Prostate gland (tissue), 2 donors: ENCODE measurements around the gene PTX4. TPM values are rescaled to one million over a fixed set of nuclear protein-coding genes. Genes with fewer than 3 reads are reported as not detected.

Experiments
- DNase-seq: peaks from one replicate; pipeline ENCODE4 v3.0.0-alpha.2; 2019; ENCODE audit warnings: low spot score
- H3K27ac ChIP-seq, 2 donors: fragments of 200-600 bp; sonication (generic); 2 replicates each; pipeline ENCODE4 v1.5.1; 2017 to 2019
- H3K27me3 ChIP-seq: fragments of 200-600 bp; sonication (generic); replicated peaks from 2 replicates; pipeline ENCODE4 v1.5.1; 2019; ENCODE audit not compliant: insufficient read depth
- H3K36me3 ChIP-seq, 2 donors: fragments of 200-600 bp; sonication (generic); 1 replicate in 1 of 2; 2 replicates in 1 of 2; pipeline versions ENCODE4 v1.5.1 to v1.8.1; 2017 to 2019
- H3K4me1 ChIP-seq: fragments of 200-600 bp; sonication (generic); replicated peaks from 2 replicates; pipeline ENCODE4 v1.5.1; 2019
- H3K4me3 ChIP-seq, 2 donors: fragments of 200-600 bp; sonication (generic); 2 replicates each; pipeline ENCODE4 v1.5.1; 2017 to 2019
- H3K9me3 ChIP-seq: fragments of 200-600 bp; sonication (generic); 2 replicates; pipeline ENCODE4 v1.5.1; 2017
- POLR2A ChIP-seq: fragments of 450-650 bp; IDR thresholded peaks from one replicate; pipeline ENCODE4 v1.6.1; 2016; ENCODE audit warnings: antibody characterized with exemption, mild to moderate bottlenecking
- POLR2AphosphoS5 ChIP-seq: sonication (generic); formaldehyde crosslinking; IDR thresholded peaks from one replicate; pipeline ENCODE4 v1.6.1; 2017; ENCODE audit warnings: antibody characterized with exemption
- WGBS: methylation state at CpG from one replicate; pipeline ENCODE4 v1.1.5; 2018; 5-methylcytosine and 5-hydroxymethylcytosine counted together
- intact Hi-C: fragments of 100-400 bp; cut with DNase I; formaldehyde crosslinking; loops from one replicate; pipeline ENCODE4 v1.14.2; 2022
- total RNA-seq, 2 donors: library from RNA; depleted of rRNA; stranded (reverse); fragments of >200 nt; gene quantifications; one replicate each; pipeline ENCODE4 v1.1.0, GENCODE V29; 2016
- TF ChIP-seq, protein P1 (sequence below), 4 experiments: fragments of 200-600 bp in 2 of 4; fragments of 450-650 bp in 2 of 4; sonication (generic) in 2 of 4; IDR thresholded peaks; 1 replicate in 3 of 4; 2 replicates in 1 of 4; pipeline ENCODE4 v1.5.1; 2016 to 2019; ENCODE audit warnings: antibody characterized with exemption in 4 of 4, mild to moderate bottlenecking in 2 of 4, moderate library complexity in 2 of 4

The PTX4 gene
- total RNA-seq, 2 donors from 2014 or later = 2.2 TPM; not detected in 1

DNA sequence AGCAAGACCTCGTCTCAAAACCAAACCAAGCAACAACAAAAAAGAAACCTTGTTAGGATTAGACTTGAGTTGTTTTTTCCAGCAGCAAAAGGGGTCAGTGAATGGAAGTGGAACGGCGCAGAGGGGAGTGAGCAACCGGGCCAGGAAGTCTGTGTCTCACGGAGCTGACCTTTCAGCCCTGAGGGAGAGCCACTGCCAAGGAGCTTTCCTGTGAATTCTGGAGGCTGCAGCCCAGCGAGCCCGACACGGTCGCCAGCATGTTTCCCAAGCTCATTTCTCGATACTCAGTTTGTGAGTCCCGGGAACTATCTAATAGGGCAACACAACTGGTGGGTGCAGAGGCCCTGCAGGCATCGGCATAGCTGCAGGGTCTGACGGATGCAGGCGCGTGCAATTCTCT, 24.0 kb upstream of the PTX4 start:
- intact Hi-C loops = no loop called here
- no peaks in the 10 kb centered on the region for H3K36me3 ChIP-seq
- WGBS = 92% methylated on average over 15 of the region's 15 CpGs

DNA sequence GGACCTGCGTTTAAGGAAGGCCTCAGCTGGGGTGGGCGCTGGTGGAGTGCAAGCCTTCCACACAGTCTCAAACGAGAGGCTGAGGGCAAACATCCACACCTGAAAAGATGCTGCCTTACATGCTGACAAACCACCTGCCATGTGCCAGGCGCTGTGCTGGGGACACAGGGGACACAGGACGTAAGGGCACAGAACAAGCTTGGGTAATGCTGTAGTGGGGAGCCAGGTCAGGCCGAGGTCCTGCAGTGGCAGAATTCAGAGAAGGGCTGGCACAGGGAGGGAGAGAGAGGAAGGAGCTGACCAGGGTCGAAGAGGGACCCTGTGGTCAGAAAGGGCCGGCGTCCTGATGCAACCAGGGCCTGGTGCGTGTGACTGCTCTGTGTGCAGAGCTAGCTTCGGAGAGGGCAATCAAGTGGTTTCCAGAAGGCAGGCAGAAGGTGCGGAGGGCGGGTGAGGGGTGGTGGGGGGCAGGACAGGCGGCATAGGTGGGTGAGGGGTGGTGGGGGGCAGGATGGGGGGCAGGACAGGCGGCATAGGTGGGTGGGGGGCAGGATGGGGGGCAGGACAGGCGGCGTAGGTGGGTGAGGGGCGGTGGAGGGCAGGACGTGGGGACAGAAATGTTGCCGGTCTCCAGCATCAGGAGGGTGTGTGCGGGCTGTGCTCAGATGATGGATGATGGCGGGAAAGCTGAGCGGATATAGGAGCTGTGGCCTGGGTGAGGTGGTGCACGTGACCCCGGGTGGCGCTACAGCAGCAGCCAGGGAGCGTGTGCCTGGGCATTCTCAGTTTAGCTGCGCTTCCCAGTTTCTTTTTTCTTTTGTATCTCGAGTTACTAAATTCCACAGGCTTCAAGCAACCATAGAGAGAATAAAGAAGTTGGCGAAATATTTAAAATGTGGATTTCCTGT, 23.2 kb upstream of the PTX4 start:
- no peak overlapping the region for H3K27ac ChIP-seq
- H3K36me3 ChIP-seq = no peaks in the 10 kb centered on the region

More for the DNA sequence above, 24.0 kb upstream of the PTX4 start:
- Histone ChIP-seq H3K4me3 (no peak overlapping the region), H3K9me3 (no peaks in the 10 kb centered on the region), H3K27me3 (no peaks in the 10 kb centered on the region), H3K27ac (no peak overlapping the region), H3K4me1 (no peaks in the 10 kb centered on the region)
- TF ChIP-seq, protein P1, sequence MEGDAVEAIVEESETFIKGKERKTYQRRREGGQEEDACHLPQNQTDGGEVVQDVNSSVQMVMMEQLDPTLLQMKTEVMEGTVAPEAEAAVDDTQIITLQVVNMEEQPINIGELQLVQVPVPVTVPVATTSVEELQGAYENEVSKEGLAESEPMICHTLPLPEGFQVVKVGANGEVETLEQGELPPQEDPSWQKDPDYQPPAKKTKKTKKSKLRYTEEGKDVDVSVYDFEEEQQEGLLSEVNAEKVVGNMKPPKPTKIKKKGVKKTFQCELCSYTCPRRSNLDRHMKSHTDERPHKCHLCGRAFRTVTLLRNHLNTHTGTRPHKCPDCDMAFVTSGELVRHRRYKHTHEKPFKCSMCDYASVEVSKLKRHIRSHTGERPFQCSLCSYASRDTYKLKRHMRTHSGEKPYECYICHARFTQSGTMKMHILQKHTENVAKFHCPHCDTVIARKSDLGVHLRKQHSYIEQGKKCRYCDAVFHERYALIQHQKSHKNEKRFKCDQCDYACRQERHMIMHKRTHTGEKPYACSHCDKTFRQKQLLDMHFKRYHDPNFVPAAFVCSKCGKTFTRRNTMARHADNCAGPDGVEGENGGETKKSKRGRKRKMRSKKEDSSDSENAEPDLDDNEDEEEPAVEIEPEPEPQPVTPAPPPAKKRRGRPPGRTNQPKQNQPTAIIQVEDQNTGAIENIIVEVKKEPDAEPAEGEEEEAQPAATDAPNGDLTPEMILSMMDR (IDR thresholded peaks at IDR 0.05) = no peak
- no peak for TF ChIP-seq POLR2A
- TF ChIP-seq POLR2AphosphoS5 = no peak
- no peak for DNase-seq

DNA sequence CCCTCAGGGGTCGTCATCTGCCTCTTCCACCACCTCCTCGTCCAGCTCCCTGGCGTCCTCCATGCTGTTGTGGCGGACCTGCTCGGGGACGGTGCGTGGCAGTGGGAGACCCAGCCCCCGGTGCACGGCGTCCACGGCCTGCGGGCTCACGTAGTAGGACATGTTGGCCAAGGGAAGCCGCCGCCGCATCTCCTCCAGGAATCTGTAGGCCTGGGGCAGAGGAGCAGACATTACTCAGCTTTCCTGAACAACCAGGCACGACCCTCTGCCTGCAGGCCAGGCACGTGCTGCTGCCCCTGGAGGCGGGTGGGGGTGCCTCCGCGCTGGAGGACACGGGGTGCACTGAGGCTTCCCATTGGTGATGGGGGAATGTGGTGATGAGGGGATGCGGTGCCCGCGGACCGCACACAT, 22.2 kb upstream of the PTX4 start:
- no peaks in the 10 kb centered on the region for H3K9me3 ChIP-seq
- no peak overlapping the region for H3K4me3 ChIP-seq
- H3K36me3 ChIP-seq = no peaks in the 10 kb centered on the region
- H3K27ac ChIP-seq = no peak overlapping the region
- intact Hi-C loops = no loop called here
- no peak for DNase-seq
- no peaks in the 10 kb centered on the region for H3K4me1 ChIP-seq
- no peaks in the 10 kb centered on the region for H3K27me3 ChIP-seq
- TF ChIP-seq POLR2A = no peak
- TF ChIP-seq, protein P1 (IDR thresholded peaks at IDR 0.05) = no peak
- TF ChIP-seq POLR2AphosphoS5 = no peak
- WGBS = 88% methylated on average over 20 of the region's 26 CpGs

More for the DNA sequence above, 23.2 kb upstream of the PTX4 start:
- no peaks in the 10 kb centered on the region for H3K9me3 ChIP-seq
- no peaks in the 10 kb centered on the region for H3K4me1 ChIP-seq
- intact Hi-C loops = no loop called here
- WGBS = 82% methylated on average over 30 of the region's 30 CpGs
- H3K4me3 ChIP-seq = no peak overlapping the region
- TF ChIP-seq POLR2AphosphoS5 (no peak), POLR2A (no peak)
- TF ChIP-seq, protein P1 (IDR thresholded peaks at IDR 0.05) = no peak
- DNase-seq = no peak
- no peaks in the 10 kb centered on the region for H3K27me3 ChIP-seq

DNA sequence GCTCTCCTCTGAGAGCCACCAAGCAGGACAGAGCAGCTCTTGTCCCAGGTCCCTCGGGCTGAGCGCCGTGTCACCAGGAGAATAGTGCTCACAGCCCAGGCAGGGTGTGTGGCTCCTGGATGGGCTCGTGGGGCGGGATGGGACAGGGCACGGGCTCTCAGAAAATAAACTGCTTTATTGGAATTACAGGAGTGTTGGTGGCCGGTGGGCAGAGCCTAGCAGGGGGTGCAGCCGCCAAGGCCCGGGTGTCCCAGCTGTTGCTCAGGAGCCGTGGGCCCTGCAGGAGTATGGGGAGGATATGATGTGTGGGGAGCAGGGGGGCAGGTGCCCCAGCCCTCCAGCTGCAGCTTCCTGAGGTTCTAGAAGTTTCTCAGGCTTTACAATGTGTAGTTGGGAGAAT, 21.5 kb upstream of the PTX4 start:
- Histone ChIP-seq H3K4me1 (no peaks in the 10 kb centered on the region), H3K27ac (no peak overlapping the region), H3K4me3 (no peak overlapping the region), H3K27me3 (no peaks in the 10 kb centered on the region), H3K36me3 (no peaks in the 10 kb centered on the region), H3K9me3 (no peaks in the 10 kb centered on the region)
- no peak for DNase-seq
- intact Hi-C loops = no loop called here
- TF ChIP-seq POLR2A = no peak
- TF ChIP-seq, protein P1 (IDR thresholded peaks at IDR 0.05) = no peak
- TF ChIP-seq POLR2AphosphoS5 = no peak
- 87% methylated on average over 10 of the region's 10 CpGs for WGBS
